GM21576 (cell line): ENCODE data around the gene SLC28A3.

Experiments used
- ATAC-seq: cut with Tn5 transposase; IDR thresholded peaks from one replicate; pipeline ENCODE4 v1.9.1; 2021; ENCODE audit warnings: mild to moderate bottlenecking, moderate library complexity; ENCODE audit not compliant: unreplicated experiment

Gene SLC28A3

DNA sequence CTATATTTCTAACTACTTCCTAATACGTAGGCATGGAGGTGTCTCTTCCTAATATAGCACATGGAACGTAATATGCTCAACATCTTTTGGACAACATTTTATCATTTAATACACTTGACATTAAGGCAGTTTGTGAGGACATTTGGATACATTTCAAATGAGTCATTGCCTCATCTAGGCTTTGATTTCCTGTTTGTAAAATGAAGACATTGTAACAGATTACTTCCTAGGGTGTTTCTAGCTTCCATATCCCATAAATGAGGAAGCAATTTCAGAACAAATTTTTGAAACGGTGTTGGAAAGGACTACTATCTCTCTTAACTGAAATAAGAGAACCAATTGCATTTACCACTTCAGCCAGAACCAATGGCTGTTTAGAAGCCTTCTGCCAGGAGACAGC lies 38.7 kb downstream of the SLC28A3 start:
- no peak for ATAC-seq

DNA sequence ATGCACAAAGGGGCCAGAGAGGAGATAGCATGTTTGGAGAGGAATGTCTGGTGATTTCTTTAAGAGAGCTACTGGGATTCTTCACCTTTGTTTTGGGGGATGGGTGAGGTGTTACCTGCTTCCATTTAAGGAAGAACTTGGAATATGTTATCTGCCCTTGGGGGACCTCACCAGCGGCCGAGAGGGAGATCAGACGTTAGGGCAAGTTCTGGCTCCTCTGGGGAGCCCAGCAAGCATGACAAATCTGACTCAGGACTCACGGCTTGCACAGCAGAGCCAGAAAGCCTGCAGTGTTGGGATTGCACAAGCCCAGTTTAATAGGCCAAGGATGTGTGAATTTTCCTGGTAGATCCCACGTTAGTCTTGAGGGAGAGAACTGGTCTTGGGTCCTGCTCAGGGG lies 40.3 kb downstream of the SLC28A3 start:
- no peak for ATAC-seq

DNA sequence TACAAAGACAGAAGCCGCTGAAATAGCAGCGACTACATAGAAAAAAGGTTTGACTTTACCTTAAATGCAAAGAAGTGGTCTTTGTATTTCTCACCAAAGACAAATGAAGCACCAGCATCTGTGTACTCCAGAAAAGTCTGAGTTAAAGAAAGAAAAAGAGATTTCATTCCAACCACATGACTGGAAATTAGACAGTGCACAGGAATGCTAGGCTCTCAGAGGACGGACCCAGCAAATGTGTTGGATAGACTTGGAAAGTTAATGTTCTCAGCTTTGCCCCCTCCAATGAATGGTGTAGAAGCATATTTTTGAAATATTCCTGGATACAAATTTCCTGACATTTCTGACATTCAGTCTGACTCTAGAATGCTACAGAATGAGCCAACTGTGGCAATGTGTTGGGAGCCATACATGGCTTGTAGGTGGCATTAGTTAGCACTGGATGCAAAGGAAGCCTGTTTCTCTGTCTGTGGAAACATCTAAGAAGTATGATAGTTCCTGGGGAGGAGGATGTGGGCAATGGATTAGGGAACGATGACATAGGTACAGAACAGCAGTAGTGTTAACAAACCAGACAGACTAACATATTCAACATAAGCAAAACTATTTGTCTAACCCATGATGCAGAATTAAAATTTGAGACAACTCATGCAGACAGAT lies 43.3 kb downstream of the SLC28A3 start:
- no peak for ATAC-seq

DNA sequence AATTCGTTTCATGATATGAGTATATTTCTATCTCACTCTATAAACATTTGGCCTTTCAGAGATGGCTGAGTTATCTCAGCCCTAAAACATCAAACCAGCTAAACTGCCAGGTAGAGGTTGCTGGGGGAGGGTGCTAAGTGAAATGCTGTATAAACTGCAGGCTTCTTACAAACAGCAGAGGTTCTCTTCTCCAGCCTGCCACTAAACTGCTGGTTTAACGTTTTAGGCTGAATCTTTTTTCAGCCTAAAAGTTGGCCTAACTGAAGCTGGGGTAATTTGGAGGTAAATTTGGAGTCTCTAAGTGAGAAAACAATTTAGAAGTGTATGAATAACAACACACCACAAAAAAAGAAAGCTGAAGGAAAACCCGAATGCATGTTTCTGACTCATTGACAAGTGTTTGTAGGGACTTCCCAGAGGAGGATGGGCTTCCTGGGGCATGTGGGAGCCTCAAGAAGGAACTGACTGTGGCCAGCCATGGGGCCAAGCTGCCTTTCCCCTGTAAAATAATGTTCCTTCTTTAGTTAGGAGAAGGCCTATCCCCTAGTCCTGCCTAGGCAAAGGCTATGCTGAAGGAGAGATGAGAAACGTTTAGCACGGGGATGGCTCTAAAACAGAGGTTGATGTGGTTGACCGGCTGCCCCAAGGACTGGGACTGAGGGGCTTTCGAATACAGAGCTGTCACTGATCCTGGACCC lies 44.3 kb downstream of the SLC28A3 start:
- ATAC-seq: peak; percentile 43

DNA sequence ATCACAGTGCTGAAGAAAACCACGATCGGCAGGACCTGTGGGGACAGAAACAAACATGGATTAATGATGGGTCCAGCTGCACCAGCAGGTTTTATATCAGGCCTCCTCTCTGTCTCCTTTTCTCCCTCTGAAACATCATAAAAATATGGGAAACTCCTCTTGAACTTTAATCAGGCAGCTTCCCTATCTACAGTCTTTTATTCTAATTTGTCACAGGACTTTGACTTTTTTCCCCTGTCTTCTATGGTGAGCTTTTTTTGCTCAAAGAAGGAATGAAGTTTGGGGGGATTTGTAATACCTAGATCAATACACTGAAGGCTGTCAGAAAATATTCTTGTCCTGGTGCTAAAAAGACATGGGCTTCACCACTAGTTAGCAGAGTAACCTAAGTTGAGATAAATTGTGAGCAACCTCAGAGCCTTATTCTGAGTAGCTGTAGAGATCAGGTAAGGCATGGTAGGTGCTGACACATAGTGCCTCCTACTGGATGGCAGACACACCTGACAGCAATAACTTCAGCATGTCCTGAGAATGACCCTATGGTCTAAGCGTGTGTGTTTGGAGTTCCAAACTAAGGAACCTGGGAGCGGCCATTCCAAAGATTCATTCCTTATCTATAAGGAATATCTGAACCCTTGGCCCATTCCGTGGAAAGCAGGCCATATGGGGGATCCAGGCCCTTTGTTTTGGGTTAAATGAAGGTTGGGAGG lies 46.2 kb downstream of the SLC28A3 start:
- ATAC-seq: no peak

DNA sequence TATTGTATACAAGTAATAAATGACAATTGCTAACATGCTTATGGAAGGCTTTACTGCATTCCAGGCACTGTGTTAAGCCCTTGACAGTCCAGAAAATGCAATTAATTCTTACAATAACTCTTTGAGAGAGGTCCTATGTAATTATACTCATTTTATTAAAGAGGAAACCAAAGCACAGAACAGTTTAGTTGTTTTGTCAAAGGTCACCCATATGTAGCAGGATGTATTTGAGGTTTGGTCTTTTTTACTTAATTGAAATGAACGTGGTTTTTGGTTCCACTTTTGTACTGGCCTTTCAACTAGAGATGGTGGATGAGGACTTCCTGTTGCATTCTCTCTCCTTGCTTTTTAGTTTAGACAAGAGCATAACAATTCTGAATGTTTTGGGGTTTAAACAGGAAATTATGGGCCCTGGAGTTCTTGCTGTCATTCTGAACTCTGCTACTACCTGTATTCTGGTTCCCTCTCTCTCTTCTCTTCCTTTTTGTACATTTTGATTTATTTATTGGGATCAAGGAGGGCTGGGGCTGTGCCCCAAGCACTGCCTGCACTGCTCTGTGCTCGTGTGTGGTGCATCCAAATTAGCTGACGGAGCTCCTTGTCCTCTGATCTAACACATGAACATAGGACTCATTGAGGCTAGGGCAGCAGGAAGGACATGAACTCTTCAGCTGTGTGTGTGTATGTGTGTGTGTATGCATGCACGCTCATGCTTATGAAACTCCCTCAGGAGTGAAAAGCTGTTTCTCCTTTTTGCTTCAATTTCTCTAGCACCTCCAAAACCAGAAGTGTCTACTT lies 47.4 kb downstream of the SLC28A3 start:
- peak; percentile 73 for ATAC-seq

DNA sequence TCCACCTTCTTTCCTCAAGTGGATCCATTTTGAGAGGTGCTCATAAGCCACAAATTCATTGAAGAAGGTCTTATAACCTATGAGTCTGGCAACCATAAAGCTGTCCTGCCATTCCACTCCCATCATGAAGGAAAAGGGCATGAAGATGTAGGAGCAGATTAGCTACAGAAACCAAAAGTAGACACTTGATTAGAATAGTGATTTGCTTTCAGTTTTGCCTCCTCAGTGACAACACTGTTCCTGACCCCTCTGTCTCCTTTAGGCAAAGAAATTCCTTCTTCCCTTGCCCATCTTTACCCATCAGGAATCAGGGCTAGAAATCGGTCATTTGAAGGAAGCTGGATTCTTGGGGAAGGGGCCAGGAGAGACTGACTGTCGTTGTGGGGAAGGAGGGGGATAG lies 55.2 kb downstream of the SLC28A3 start:
- peak; percentile 50 for ATAC-seq

DNA sequence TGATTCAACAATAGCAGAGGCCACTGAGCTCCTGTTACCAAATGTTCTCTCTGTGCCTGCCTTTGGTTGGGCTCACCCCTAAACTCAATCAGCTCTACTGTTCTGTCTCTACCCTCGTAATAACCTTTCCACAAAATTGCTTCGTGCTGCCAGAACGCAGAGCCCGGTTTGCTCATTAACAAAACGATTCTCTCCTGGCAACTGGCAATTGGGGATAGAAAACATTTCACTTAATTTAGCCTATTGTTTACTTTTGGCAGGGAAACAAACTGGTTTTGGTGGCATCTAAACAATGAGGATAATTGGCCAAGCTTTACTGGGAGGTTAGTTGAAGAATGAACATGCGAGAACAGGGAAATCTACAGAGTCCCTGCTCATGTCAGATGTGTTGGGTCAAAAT lies 56.6 kb downstream of the SLC28A3 start:
- no peak for ATAC-seq

DNA sequence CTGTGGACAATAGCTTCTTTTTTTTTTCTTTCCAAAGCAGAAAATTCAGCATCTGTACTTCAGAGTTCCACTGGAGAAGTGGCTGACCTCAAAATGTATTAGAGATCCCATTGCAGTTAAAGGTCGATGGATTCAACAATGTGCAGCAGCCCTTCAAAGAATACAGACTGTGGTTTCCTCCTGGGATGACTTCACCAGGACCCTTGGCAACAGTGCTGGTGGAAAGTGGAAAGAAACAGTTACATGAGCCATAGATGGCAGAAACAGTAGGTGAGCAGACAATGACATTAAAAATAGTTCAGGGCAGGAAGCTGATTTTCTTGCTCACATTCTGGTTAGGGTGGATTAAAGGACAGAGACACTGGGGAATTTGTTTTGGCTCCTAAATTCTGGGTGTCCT lies 62.4 kb downstream of the SLC28A3 start:
- ATAC-seq: no peak

DNA sequence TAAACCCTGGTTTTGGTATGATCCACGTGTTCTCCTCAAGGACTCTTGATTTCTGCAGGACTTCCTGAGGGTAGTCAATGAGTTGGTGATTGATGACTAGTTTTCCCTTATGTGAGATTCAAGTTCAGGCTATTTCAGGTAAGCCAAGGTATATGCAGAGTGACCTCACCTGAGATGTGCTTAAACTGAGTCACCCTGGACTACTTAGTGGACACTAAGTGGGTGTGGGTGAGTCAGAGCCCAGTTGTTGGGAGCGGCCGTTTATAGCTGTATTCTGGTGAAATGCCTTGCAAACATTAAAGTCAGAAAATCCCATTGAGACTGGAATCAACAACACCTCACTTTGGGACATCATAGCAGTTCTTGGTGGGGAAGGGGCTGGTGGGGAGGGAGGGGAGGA lies 62.9 kb downstream of the SLC28A3 start:
- ATAC-seq: no peak

DNA sequence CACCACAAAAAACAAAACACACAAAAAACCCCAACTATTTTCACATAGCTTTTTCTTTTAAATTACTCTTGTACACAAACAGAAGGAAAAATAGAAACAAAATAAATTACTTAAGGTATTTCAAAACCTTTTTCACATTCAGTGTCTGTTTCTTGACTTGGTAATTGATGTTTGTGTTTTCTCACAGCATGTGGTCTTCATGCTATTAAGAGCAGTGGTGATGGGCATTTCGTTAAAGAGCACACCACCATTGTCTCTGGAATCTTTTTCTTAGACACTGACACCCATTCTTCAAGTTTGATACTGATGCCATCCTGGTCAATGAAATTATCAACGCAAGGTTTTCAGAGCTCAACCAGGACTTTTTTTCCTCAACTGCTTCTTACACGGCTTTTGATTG lies 63.8 kb downstream of the SLC28A3 start:
- no peak for ATAC-seq

DNA sequence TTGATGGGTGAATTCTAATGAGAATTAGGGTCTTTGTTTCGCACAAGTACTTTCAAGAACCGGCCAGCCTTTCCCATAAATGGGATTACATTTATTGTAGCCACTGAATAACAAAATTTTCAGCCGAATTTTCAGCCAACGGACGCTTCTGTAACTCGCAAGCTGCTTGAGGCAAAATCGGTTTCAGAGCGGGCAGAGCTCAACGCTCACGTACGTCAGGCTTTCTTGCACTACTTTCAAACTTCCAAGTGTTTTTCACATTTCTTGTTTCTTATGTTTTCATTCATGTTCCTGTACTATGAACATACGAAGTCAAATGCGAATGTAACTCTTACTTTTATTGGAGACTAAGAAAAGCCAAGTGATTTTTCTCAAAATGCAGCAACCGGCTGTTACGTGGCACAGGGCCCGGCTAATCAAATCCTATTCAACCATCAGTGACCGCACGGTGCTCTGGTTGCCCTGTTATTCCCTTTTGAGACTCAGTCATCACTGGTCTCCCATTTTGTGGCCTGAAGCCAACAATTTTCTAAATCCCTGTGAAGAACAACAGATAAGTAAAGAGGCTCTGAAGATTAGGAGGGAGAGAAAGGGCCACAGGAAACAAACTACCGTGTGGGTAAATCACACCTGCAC lies 68.5 kb downstream of the SLC28A3 start:
- no peak for ATAC-seq

DNA sequence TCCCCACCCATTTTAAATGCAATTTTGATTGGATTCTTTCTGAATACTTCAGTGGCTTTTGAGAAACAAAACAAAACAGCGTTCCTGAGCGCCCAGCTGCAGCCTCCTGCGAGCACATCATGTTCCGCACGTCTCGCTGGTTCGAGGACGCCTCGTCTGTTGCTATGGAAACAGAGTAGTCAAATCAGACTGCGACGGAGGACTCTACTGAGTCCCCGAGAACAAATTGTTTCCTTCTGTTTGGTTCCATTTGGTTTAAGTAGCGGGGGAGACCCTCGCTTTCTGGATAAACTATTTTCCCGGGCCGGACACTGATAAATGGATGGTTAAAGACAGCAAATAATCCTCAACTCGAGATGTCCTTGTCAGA lies 69.0 kb downstream of the SLC28A3 start:
- ATAC-seq: peak; percentile 96

DNA sequence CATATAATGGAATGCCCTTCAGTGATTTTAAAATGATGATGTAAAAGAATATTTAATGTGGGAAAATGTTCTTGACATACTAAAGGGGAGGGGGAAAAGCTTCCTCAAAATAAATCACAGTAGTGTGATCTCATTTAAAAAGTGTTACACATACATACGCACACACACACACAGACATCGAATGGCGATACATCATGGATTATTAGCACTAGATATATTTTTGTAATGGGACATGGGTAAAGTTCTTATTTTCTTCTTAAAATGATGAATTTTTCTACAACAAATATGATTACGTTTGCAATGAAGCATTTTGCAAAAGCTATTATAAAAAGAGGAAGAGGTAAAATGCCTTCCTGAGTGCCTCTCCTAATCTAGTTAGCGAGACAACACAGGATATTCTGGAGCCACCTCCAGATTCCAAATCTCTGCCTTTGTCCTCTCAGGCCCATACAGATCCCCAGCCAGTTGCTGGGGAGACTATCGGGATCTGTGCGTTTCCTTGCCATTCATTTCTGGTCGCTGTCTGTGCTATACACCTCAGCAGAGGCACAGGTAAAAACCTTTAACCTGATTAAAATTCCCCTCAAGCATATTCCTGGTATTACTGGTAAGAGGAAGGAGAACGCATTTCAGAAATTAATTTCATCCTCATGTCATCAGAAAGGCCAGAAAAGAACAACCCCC lies 69.6 kb downstream of the SLC28A3 start:
- no peak for ATAC-seq

DNA sequence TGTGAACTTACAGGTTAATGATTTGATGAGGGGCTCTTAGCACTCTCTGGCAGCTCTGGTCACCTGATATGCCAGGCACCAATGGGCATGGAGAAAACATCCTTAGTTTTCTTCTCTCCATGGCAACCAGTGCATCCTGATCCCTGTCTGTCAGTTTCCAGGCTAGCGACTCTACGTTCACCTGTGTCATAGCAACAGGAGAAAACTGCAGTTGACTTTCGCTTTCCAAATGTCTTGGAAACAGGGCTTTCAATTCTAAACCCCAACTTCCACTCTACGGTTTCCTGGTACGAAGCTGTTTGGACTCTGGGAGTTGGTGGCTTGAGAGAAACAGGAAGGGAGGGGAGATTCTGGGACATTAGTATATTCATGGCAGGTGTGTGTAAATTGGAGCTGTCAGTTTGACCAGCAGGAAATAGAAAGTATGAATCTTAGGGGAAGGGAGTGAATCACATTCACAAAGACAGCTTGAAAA lies 74.4 kb downstream of the SLC28A3 start:
- ATAC-seq: no peak

DNA sequence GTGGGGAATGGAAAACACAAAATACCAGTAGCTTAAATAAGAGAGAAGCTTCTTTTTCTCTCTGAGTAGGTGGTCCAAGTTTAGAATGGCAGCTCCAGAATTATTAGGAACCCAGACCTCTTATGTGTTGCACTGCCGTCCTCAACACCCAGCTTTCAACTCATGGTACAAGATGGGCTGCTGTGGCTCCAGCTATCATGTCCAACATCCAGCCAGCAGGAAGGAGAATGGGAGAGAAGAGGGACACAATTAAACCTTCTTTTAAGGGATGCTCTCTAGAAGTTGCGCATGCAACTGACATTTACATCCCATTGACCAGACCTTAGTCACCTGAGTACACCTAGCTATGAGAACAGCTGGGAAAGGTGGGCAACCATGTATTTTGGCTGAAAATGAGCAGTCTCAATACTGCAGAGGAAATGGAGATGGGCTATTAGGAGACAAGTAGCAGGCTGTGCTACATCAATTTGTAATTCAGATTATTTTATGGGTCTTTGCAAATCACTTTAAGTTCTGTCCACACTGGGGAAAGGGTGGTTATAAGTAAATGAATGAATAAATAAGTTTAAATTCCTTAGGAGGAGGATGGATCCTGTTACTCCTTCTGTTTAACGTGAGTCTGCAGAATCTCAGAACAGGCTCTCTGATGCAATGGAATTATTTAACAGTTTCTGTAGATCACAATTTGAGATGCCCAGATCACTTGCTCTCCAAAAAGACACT lies 76.1 kb downstream of the SLC28A3 start:
- no peak for ATAC-seq

DNA sequence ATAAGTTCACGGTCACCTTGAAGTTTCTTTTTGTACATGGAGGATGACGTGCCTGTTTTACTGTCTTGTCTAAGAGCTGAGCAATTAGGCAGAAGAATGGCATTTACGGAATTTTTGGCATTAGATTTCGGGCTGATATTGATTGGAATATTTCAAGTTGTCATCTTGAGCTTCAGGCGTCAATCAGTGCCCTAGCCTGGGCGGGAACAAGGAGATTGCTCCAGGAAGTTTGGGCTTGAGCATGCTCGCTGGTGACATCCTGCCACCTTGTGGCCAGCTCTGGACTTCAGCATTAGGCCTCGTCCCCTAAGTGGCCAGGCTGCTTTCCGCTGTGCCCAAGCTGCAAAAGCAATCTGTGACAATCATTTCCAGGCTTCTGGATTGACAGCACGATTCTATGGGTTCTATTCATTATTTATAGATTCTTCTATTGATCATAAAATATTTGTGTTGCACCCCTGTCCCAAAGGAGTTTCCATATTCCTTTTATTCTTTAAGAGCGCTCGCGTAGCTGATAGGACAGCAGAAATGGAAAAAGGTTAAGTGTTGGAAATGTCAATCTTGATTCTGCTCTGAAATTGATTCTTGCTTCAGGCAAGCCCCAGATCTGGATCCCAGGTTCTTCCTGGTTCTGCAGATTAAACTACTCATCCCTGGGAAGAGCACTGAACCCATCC lies 79.3 kb downstream of the SLC28A3 start:
- peak; percentile 71 for ATAC-seq

DNA sequence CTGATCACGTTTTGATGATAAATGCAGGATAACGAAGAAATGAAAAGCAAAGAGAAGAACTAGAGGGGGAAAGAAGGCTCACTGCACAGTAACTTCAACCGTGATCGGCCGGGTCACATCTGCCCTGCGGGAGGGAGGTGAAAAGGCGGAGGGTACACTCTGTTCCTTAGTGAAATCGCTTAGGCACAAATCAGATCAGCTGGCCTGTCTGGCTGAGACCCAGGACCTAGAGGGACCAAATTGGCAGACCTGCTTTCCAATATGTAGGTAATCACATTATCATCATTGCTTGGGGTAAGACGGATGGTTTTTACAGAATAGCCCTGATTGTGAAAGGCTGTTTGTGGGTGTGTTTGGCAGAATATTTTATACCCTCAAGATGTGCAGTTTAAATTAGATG lies 82.2 kb downstream of the SLC28A3 start:
- no peak for ATAC-seq

DNA sequence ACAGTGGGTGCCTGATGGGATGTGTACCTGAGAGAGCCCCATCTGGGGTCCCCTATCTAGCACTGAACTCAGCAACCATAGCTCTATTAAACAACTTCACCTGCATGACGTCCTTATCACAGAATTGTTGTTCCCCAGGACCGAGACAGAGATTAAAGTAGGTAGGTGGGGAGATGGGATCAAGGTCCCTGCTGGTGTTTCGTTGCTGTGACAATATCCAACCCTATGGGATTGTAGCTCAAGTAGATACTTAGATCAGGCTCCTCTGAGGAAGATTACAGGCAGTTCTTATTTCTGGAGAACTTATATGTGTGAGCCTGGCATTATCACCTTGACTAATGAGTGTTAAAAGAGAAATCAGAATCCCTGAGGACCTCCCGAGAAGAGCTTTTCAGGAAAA lies 84.9 kb downstream of the SLC28A3 start:
- no peak for ATAC-seq
